Calu3 (cell line): ENCODE results near the gene PTPRR. TPM values are rescaled to one million over a fixed set of nuclear protein-coding genes. Genes with fewer than 3 reads are reported as not detected.

Source experiments
- BruUV-seq: library from RNA; stranded (reverse); fragments of 400-500 nt; replicated peaks from 2 replicates; lab custom pipeline; 2021; lab: Mats Ljungman, UMichigan
- CTCF ChIA-PET: fragments of 300-600 bp; sonication (Branson Sonifier 250); formaldehyde crosslinking; loops from one replicate; lab custom pipeline; 2022; ENCODE audit warnings: antibody characterized with exemption; lab: Charles Lee
- DNase-seq: peaks from one replicate; pipeline ENCODE4 v3.0.0; 2022
- H3K27ac Mint-ChIP-seq: one replicate; pipeline ENCODE4 v1.8.0; 2022; ENCODE audit warnings: mixed read lengths; ENCODE audit not compliant: unreplicated experiment
- H3K27me3 Mint-ChIP-seq: one replicate; pipeline ENCODE4 v1.8.0; 2022; ENCODE audit warnings: mixed read lengths; ENCODE audit not compliant: unreplicated experiment
- H3K36me3 Mint-ChIP-seq: one replicate; pipeline ENCODE4 v1.8.0; 2022; ENCODE audit warnings: mild to moderate bottlenecking, moderate library complexity, mixed read lengths; ENCODE audit not compliant: insufficient read depth, unreplicated experiment
- H3K4me1 Mint-ChIP-seq: one replicate; pipeline ENCODE4 v1.8.0; 2022; ENCODE audit warnings: mild to moderate bottlenecking, low read depth, mixed read lengths; ENCODE audit not compliant: unreplicated experiment
- H3K4me3 Mint-ChIP-seq: one replicate; pipeline ENCODE4 v1.8.0; 2022; ENCODE audit warnings: mild to moderate bottlenecking, low read depth, moderate library complexity, mixed read lengths; ENCODE audit not compliant: unreplicated experiment
- H3K9me3 Mint-ChIP-seq: one replicate; pipeline ENCODE4 v1.8.0; 2022; ENCODE audit warnings: low read depth, mixed read lengths; ENCODE audit not compliant: unreplicated experiment
- CTCF ChIP-seq: fragments of 200-600 bp; IDR thresholded peaks from one replicate; pipeline ENCODE4 v1.8.0; 2022; ENCODE audit warnings: antibody characterized with exemption; ENCODE audit not compliant: unreplicated experiment
- intact Hi-C: fragments of 100-400 bp; cut with micrococcal nuclease; formaldehyde crosslinking; loops from one replicate; pipeline ENCODE4 v1.10.0; 2022; ENCODE audit not compliant: unreplicated experiment
- total RNA-seq: library from RNA; stranded (reverse); gene quantifications from 2 replicates; pipeline ENCODE4 v1.2.3, GENCODE V29; 2022

The PTPRR gene
- total RNA-seq, 1 experiment from 2014 or later, result 39.1 TPM

GRCh38 chr12:70722584-70723343 is 197.8 kb downstream of the PTPRR start:
- H3K9me3 Mint-ChIP-seq, result no peaks in the 10 kb centered on the region
- no peaks in the 10 kb centered on the region for H3K4me1 Mint-ChIP-seq
- intact Hi-C loops, result loop anchor here (5.0 to 10.0 kb wide), 2 partner anchors 368 to 840 kb away; no protein-coding TSS in a partner anchor

GRCh38 chr12:70721656-70722357 is 198.7 kb downstream of the PTPRR start:
- CTCF ChIA-PET, result no interaction called here
- Mint-ChIP-seq H3K4me3 (no peak overlapping the region), H3K36me3 (peaks cover 6% of the 10 kb centered on the region), H3K27ac (no peak overlapping the region), H3K9me3 (no peaks in the 10 kb centered on the region), H3K27me3 (no peaks in the 10 kb centered on the region), H3K4me1 (no peaks in the 10 kb centered on the region)
- no peak for TF ChIP-seq CTCF
- no TSS peak for BruUV-seq
- intact Hi-C loops, result loop anchor here (5.0 to 10.0 kb wide), 2 partner anchors 367 to 840 kb away; no protein-coding TSS in a partner anchor
- no peak for DNase-seq

More at GRCh38 chr12:70722584-70723343, 197.8 kb downstream of the PTPRR start:
- TF ChIP-seq CTCF, result no peak
- no peaks in the 10 kb centered on the region for H3K27me3 Mint-ChIP-seq
- H3K36me3 Mint-ChIP-seq, result peaks cover 6% of the 10 kb centered on the region
- DNase-seq, result no peak
- H3K27ac Mint-ChIP-seq, result peak overlapping the region; percentile 37
- BruUV-seq, result no TSS peak
- CTCF ChIA-PET, result interaction anchor here (0.6 kb wide), 1 partner anchor 162 kb away, joined by 4 read pairs; no protein-coding TSS in a partner anchor
- no peak overlapping the region for H3K4me3 Mint-ChIP-seq

GRCh38 chr12:70721216-70721615 is 199.3 kb downstream of the PTPRR start:
- no peaks in the 10 kb centered on the region for H3K27me3 Mint-ChIP-seq
- CTCF ChIA-PET, result no interaction called here
- intact Hi-C loops, result loop anchor here (5.0 to 10.0 kb wide), 2 partner anchors 366 to 839 kb away; no protein-coding TSS in a partner anchor
- DNase-seq, result no peak
- H3K27ac Mint-ChIP-seq, result no peak overlapping the region
- no peaks in the 10 kb centered on the region for H3K9me3 Mint-ChIP-seq
- H3K36me3 Mint-ChIP-seq, result peaks cover 6% of the 10 kb centered on the region
- BruUV-seq, result no TSS peak
- no peaks in the 10 kb centered on the region for H3K4me1 Mint-ChIP-seq
- no peak for TF ChIP-seq CTCF
- H3K4me3 Mint-ChIP-seq, result no peak overlapping the region

GRCh38 chr12:70719672-70720420 is 200.7 kb downstream of the PTPRR start:
- H3K36me3 Mint-ChIP-seq, result peaks cover 6% of the 10 kb centered on the region
- H3K4me3 Mint-ChIP-seq, result no peak overlapping the region
- CTCF ChIA-PET, result no interaction called here
- no peaks in the 10 kb centered on the region for H3K4me1 Mint-ChIP-seq
- DNase-seq, result peak; percentile 41
- intact Hi-C loops, result loop anchor here (1.0 to 10.0 kb wide), 3 partner anchors 130 to 838 kb away; no protein-coding TSS in a partner anchor
- peak; percentile 88 for TF ChIP-seq CTCF
- H3K9me3 Mint-ChIP-seq, result no peaks in the 10 kb centered on the region
- no TSS peak for BruUV-seq
- H3K27ac Mint-ChIP-seq, result no peak overlapping the region
- no peaks in the 10 kb centered on the region for H3K27me3 Mint-ChIP-seq
